Measurements from ENCODE around the gene FARS2. TPM values are rescaled to one million over a fixed set of nuclear protein-coding genes. Genes with fewer than 3 reads are reported as not detected.

The FARS2 gene
- total and polyA plus RNA-seq, 2 of the 13 experiments (the other 11 are each of a cell fraction or from before 2014, with no cell fraction given) = 15.4 to 26.0 TPM

DNA sequence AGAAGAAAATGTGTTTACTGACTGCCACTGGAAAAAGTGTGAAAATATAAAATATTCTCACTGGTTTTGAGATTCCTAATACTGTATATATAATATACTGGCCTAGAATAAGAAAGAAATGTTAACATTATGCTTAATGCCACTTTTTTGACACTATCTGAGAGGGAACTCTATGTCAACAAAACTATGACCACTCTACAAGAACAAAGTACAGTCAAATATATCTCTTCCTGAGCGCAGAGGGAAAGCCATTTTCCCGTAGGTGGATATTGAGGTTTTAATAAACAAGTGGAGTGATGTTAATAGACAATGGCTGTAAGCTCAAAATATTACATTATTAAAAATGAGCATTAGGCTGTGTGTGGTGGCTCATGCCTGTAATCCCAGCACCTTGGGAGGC, 25.5 kb upstream of the FARS2 start (continued):
- TF ChIP-seq, protein P1, sequence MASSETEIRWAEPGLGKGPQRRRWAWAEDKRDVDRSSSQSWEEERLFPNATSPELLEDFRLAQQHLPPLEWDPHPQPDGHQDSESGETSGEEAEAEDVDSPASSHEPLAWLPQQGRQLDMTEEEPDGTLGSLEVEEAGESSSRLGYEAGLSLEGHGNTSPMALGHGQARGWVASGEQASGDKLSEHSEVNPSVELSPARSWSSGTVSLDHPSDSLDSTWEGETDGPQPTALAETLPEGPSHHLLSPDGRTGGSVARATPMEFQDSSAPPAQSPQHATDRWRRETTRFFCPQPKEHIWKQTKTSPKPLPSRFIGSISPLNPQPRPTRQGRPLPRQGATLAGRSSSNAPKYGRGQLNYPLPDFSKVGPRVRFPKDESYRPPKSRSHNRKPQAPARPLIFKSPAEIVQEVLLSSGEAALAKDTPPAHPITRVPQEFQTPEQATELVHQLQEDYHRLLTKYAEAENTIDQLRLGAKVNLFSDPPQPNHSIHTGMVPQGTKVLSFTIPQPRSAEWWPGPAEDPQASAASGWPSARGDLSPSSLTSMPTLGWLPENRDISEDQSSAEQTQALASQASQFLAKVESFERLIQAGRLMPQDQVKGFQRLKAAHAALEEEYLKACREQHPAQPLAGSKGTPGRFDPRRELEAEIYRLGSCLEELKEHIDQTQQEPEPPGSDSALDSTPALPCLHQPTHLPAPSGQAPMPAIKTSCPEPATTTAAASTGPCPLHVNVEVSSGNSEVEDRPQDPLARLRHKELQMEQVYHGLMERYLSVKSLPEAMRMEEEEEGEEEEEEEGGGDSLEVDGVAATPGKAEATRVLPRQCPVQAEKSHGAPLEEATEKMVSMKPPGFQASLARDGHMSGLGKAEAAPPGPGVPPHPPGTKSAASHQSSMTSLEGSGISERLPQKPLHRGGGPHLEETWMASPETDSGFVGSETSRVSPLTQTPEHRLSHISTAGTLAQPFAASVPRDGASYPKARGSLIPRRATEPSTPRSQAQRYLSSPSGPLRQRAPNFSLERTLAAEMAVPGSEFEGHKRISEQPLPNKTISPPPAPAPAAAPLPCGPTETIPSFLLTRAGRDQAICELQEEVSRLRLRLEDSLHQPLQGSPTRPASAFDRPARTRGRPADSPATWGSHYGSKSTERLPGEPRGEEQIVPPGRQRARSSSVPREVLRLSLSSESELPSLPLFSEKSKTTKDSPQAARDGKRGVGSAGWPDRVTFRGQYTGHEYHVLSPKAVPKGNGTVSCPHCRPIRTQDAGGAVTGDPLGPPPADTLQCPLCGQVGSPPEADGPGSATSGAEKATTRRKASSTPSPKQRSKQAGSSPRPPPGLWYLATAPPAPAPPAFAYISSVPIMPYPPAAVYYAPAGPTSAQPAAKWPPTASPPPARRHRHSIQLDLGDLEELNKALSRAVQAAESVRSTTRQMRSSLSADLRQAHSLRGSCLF (CRISPR knock-in tag; IDR thresholded peaks at IDR 0.05; ENCODE audit: borderline replicate concordance) = no peak
- TF ChIP-seq ZFP36L2 (CRISPR knock-in tag; IDR thresholded peaks at IDR 0.05) = no peak
- TF ChIP-seq, protein P2, sequence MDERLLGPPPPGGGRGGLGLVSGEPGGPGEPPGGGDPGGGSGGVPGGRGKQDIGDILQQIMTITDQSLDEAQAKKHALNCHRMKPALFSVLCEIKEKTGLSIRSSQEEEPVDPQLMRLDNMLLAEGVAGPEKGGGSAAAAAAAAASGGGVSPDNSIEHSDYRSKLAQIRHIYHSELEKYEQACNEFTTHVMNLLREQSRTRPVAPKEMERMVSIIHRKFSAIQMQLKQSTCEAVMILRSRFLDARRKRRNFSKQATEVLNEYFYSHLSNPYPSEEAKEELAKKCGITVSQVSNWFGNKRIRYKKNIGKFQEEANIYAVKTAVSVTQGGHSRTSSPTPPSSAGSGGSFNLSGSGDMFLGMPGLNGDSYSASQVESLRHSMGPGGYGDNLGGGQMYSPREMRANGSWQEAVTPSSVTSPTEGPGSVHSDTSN (CRISPR knock-in tag; IDR thresholded peaks at IDR 0.05) = no peak
- no peak for TF ChIP-seq ZNF460 (CRISPR knock-in tag; IDR thresholded peaks at IDR 0.05; ENCODE audit: borderline replicate concordance)
- TF ChIP-seq JDP2 (CRISPR knock-in tag; IDR thresholded peaks at IDR 0.05; ENCODE audit: borderline replicate concordance) = no peak
- no peak for TF ChIP-seq ZNF430 (CRISPR knock-in tag; IDR thresholded peaks at IDR 0.05)
- TF ChIP-seq, protein P3, sequence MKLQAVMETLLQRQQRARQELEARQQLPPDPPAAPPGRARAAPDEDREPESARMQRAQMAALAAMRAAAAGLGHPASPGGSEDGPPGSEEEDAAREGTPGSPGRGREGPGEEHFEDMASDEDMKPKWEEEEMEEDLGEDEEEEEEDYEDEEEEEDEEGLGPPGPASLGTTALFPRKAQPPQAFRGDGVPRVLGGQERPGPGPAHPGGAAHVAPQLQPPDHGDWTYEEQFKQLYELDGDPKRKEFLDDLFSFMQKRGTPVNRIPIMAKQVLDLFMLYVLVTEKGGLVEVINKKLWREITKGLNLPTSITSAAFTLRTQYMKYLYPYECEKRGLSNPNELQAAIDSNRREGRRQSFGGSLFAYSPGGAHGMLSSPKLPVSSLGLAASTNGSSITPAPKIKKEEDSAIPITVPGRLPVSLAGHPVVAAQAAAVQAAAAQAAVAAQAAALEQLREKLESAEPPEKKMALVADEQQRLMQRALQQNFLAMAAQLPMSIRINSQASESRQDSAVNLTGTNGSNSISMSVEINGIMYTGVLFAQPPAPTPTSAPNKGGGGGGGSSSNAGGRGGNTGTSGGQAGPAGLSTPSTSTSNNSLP (IDR thresholded peaks at IDR 0.05; ENCODE audit: low read depth, low read length) = no peak
- no peak for TF ChIP-seq KDM6A (CRISPR knock-in tag; IDR thresholded peaks at IDR 0.05; ENCODE audit: low read depth)
- no peak for TF ChIP-seq ZNF598 (CRISPR knock-in tag; IDR thresholded peaks at IDR 0.05; ENCODE audit: borderline replicate concordance)
- no peak for TF ChIP-seq MXI1 (IDR thresholded peaks at IDR 0.05; ENCODE audit: borderline replicate concordance, low read depth, low read length)
- TF ChIP-seq HOXA9 (CRISPR knock-in tag; IDR thresholded peaks at IDR 0.05; ENCODE audit: borderline replicate concordance) = no peak
- TF ChIP-seq KMT2A (CRISPR knock-in tag; IDR thresholded peaks at IDR 0.05) = no peak
- TF ChIP-seq BRD4 (CRISPR knock-in tag; IDR thresholded peaks at IDR 0.05) = no peak
- TF ChIP-seq JUN (CRISPR knock-in tag; IDR thresholded peaks at IDR 0.05) = no peak
- TF ChIP-seq, protein P4, sequence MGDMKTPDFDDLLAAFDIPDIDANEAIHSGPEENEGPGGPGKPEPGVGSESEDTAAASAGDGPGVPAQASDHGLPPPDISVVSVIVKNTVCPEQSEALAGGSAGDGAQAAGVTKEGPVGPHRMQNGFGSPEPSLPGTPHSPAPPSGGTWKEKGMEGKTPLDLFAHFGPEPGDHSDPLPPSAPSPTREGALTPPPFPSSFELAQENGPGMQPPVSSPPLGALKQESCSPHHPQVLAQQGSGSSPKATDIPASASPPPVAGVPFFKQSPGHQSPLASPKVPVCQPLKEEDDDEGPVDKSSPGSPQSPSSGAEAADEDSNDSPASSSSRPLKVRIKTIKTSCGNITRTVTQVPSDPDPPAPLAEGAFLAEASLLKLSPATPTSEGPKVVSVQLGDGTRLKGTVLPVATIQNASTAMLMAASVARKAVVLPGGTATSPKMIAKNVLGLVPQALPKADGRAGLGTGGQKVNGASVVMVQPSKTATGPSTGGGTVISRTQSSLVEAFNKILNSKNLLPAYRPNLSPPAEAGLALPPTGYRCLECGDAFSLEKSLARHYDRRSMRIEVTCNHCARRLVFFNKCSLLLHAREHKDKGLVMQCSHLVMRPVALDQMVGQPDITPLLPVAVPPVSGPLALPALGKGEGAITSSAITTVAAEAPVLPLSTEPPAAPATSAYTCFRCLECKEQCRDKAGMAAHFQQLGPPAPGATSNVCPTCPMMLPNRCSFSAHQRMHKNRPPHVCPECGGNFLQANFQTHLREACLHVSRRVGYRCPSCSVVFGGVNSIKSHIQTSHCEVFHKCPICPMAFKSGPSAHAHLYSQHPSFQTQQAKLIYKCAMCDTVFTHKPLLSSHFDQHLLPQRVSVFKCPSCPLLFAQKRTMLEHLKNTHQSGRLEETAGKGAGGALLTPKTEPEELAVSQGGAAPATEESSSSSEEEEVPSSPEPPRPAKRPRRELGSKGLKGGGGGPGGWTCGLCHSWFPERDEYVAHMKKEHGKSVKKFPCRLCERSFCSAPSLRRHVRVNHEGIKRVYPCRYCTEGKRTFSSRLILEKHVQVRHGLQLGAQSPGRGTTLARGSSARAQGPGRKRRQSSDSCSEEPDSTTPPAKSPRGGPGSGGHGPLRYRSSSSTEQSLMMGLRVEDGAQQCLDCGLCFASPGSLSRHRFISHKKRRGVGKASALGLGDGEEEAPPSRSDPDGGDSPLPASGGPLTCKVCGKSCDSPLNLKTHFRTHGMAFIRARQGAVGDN (CRISPR knock-in tag; IDR thresholded peaks at IDR 0.05) = no peak
- TF ChIP-seq, protein P5, sequence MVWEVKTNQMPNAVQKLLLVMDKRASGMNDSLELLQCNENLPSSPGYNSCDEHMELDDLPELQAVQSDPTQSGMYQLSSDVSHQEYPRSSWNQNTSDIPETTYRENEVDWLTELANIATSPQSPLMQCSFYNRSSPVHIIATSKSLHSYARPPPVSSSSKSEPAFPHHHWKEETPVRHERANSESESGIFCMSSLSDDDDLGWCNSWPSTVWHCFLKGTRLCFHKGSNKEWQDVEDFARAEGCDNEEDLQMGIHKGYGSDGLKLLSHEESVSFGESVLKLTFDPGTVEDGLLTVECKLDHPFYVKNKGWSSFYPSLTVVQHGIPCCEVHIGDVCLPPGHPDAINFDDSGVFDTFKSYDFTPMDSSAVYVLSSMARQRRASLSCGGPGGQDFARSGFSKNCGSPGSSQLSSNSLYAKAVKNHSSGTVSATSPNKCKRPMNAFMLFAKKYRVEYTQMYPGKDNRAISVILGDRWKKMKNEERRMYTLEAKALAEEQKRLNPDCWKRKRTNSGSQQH (CRISPR knock-in tag; IDR thresholded peaks at IDR 0.05; ENCODE audit: low read depth) = no peak

All from HepG2 (cell line).